HepG2 (cell line): ENCODE results near the gene NUDT22. TPM values are rescaled to one million over a fixed set of nuclear protein-coding genes. Genes with fewer than 3 reads are reported as not detected.

ENCODE experiments used
- ARNT2 ChIP-seq: sonication (generic); formaldehyde crosslinking; IDR thresholded peaks from 2 replicates; pipeline ENCODE4 v1.8.0; 2022; ENCODE audit warnings: mild to moderate bottlenecking, low read depth, missing genetic modification reagents, moderate library complexity
- IKZF1 ChIP-seq: fragments of 450-650 bp; IDR thresholded peaks from 2 replicates; pipeline ENCODE4 v1.7.1; 2016
- MAFF ChIP-seq: IDR thresholded peaks from 2 replicates; pipeline ENCODE4 v1.6.1; 2011; ENCODE audit warnings: low read depth, low read length, improper control_type of control experiment
- MBD4 ChIP-seq: IDR thresholded peaks from 2 replicates; pipeline ENCODE4 v1.6.1; 2012; ENCODE audit warnings: low read length, inconsistent platforms, borderline replicate concordance
- NCOA1 ChIP-seq: sonication (generic); formaldehyde crosslinking; IDR thresholded peaks from 2 replicates; pipeline ENCODE4 v1.9.0; 2021; ENCODE audit warnings: missing genetic modification reagents
- PRPF4 ChIP-seq: fragments of 200-400 bp; formaldehyde crosslinking; IDR thresholded peaks from 2 replicates; pipeline ENCODE4 v1.6.1; 2016; ENCODE audit warnings: low read length, low read depth; ENCODE audit not compliant: poor library complexity, severe bottlenecking
- ZBTB21 ChIP-seq: sonication (generic); formaldehyde crosslinking; IDR thresholded peaks from 2 replicates; pipeline ENCODE4 v1.4.0; 2020; ENCODE audit warnings: missing genetic modification reagents
- ZMYM3 ChIP-seq: sonication (generic); formaldehyde crosslinking; IDR thresholded peaks from 2 replicates; pipeline ENCODE4 v1.5.1; 2020; ENCODE audit warnings: mild to moderate bottlenecking, missing genetic modification reagents
- ZNF225 ChIP-seq: sonication (generic); formaldehyde crosslinking; IDR thresholded peaks from 2 replicates; pipeline ENCODE4 v1.4.0; 2020; ENCODE audit warnings: mild to moderate bottlenecking, missing genetic modification reagents
- ZNF589 ChIP-seq: sonication (generic); formaldehyde crosslinking; conservative IDR thresholded peaks from 2 replicates; pipeline ENCODE4 v1.8.0; 2022; ENCODE audit warnings: mild to moderate bottlenecking, moderate library complexity, missing genetic modification reagents
- ZNF780A ChIP-seq: sonication (generic); formaldehyde crosslinking; IDR thresholded peaks from 2 replicates; pipeline ENCODE4 v1.8.0; 2022; ENCODE audit warnings: mild to moderate bottlenecking, missing genetic modification reagents, moderate library complexity
- polyA plus RNA-seq, 8 experiments: library from polyadenylated mRNA; depleted of rRNA in 3 of 8; stranded (reverse) in 7 of 8; unstranded in 1 of 8; fragments of >200 nt; fragmentation: Illumina TruSeq in 4 of 8; extraction: Trizol in 4 of 8; gene quantifications; 2 replicates each; pipeline versions ENCODE4 v1.2.1 to v1.2.3, GENCODE V29; 2011 to 2016; ENCODE audit warnings: low read depth in 4 of 8, missing spikeins in 1 of 8, mixed read lengths in 1 of 8; ENCODE audit not compliant: insufficient read depth in 1 of 8
- total RNA-seq, 5 experiments: library from RNA; depleted of rRNA; stranded (reverse); fragments of >200 nt; fragmentation: Illumina TruSeq; extraction: Trizol; gene quantifications; 2 replicates each; pipeline ENCODE4 v1.2.3, GENCODE V29; 2016; ENCODE audit warnings: low read depth in 1 of 5
- TF ChIP-seq, protein P1 (sequence below): sonication (generic); formaldehyde crosslinking; IDR thresholded peaks from 2 replicates; pipeline ENCODE4 v1.4.0; 2020; ENCODE audit warnings: mild to moderate bottlenecking, missing genetic modification reagents
- TF ChIP-seq, protein P2 (sequence below): sonication (generic); formaldehyde crosslinking; IDR thresholded peaks from 2 replicates; pipeline ENCODE4 v1.5.0; 2020; ENCODE audit warnings: missing genetic modification reagents
- TF ChIP-seq, protein P3 (sequence below): sonication (generic); formaldehyde crosslinking; IDR thresholded peaks from 2 replicates; pipeline ENCODE4 v1.4.0; 2020; ENCODE audit warnings: mild to moderate bottlenecking, missing genetic modification reagents
- TF ChIP-seq, protein P4 (sequence below): sonication (generic); formaldehyde crosslinking; IDR thresholded peaks from 2 replicates; pipeline ENCODE4 v1.8.0; 2022; ENCODE audit warnings: missing genetic modification reagents, low read depth, mild to moderate bottlenecking, borderline replicate concordance
- TF ChIP-seq, protein P5 (sequence below): sonication (generic); formaldehyde crosslinking; IDR thresholded peaks from 2 replicates; pipeline ENCODE4 v1.4.0; 2020; ENCODE audit warnings: missing genetic modification reagents
- TF ChIP-seq, protein P6 (sequence below): sonication (generic); formaldehyde crosslinking; IDR thresholded peaks from 2 replicates; pipeline ENCODE4 v1.4.0; 2020; ENCODE audit warnings: mild to moderate bottlenecking, missing genetic modification reagents

Gene NUDT22
- total and polyA plus RNA-seq, 2 of the 13 experiments (the other 11 are each of a cell fraction or from before 2014, with no cell fraction given) = 33.5 to 39.8 TPM

DNA sequence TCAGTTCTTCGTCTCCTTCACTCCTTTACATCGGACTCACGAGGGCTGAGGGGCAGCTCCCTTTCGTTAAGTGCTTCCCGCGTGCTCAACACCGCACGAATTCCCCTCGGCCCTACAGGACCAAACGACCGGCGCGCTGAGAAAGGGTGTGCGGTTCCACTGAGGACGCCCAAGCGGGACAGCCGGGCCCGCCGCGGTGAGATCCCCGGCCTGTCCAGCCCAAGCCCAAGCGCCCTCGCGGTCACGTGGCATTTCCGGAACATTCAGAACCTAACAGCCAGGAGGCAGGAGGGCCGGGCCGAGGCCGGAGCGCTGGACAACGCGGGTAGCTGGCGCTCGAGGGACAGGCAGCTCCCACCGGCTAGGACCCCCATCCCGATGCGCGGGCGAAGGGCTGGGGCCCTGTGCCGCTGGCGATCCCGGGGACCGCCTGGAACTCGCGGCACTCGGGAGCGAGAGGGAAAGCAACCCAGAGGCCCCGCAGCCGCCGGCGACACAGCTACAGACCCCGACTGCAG lies 40.8 kb upstream of the NUDT22 start (continued):
- TF ChIP-seq NCOA1 (CRISPR knock-in tag) = no peak
- TF ChIP-seq, protein P1, sequence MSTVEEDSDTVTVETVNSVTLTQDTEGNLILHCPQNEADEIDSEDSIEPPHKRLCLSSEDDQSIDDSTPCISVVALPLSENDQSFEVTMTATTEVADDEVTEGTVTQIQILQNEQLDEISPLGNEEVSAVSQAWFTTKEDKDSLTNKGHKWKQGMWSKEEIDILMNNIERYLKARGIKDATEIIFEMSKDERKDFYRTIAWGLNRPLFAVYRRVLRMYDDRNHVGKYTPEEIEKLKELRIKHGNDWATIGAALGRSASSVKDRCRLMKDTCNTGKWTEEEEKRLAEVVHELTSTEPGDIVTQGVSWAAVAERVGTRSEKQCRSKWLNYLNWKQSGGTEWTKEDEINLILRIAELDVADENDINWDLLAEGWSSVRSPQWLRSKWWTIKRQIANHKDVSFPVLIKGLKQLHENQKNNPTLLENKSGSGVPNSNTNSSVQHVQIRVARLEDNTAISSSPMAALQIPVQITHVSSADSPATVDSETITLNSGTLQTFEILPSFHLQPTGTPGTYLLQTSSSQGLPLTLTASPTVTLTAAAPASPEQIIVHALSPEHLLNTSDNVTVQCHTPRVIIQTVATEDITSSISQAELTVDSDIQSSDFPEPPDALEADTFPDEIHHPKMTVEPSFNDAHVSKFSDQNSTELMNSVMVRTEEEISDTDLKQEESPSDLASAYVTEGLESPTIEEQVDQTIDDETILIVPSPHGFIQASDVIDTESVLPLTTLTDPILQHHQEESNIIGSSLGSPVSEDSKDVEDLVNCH (CRISPR knock-in tag) = 0 out of 2 replicates have a peak, but pooled peaks have one; percentile 57
- TF ChIP-seq, protein P2, sequence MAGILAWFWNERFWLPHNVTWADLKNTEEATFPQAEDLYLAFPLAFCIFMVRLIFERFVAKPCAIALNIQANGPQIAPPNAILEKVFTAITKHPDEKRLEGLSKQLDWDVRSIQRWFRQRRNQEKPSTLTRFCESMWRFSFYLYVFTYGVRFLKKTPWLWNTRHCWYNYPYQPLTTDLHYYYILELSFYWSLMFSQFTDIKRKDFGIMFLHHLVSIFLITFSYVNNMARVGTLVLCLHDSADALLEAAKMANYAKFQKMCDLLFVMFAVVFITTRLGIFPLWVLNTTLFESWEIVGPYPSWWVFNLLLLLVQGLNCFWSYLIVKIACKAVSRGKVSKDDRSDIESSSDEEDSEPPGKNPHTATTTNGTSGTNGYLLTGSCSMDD (CRISPR knock-in tag) = no peak
- peak; percentile 33; the same call in 1 of the 2 replicates for TF ChIP-seq ZMYM3 (CRISPR knock-in tag)
- peak; percentile 89; the same call in 1 of the 2 replicates for TF ChIP-seq ZNF780A (CRISPR knock-in tag)
- TF ChIP-seq, protein P3, sequence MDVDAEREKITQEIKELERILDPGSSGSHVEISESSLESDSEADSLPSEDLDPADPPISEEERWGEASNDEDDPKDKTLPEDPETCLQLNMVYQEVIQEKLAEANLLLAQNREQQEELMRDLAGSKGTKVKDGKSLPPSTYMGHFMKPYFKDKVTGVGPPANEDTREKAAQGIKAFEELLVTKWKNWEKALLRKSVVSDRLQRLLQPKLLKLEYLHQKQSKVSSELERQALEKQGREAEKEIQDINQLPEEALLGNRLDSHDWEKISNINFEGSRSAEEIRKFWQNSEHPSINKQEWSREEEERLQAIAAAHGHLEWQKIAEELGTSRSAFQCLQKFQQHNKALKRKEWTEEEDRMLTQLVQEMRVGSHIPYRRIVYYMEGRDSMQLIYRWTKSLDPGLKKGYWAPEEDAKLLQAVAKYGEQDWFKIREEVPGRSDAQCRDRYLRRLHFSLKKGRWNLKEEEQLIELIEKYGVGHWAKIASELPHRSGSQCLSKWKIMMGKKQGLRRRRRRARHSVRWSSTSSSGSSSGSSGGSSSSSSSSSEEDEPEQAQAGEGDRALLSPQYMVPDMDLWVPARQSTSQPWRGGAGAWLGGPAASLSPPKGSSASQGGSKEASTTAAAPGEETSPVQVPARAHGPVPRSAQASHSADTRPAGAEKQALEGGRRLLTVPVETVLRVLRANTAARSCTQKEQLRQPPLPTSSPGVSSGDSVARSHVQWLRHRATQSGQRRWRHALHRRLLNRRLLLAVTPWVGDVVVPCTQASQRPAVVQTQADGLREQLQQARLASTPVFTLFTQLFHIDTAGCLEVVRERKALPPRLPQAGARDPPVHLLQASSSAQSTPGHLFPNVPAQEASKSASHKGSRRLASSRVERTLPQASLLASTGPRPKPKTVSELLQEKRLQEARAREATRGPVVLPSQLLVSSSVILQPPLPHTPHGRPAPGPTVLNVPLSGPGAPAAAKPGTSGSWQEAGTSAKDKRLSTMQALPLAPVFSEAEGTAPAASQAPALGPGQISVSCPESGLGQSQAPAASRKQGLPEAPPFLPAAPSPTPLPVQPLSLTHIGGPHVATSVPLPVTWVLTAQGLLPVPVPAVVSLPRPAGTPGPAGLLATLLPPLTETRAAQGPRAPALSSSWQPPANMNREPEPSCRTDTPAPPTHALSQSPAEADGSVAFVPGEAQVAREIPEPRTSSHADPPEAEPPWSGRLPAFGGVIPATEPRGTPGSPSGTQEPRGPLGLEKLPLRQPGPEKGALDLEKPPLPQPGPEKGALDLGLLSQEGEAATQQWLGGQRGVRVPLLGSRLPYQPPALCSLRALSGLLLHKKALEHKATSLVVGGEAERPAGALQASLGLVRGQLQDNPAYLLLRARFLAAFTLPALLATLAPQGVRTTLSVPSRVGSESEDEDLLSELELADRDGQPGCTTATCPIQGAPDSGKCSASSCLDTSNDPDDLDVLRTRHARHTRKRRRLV (CRISPR knock-in tag) = peak; percentile 89
- TF ChIP-seq IKZF1 = no peak
- TF ChIP-seq ZNF225 (CRISPR knock-in tag) = peak; percentile 97
- TF ChIP-seq, protein P4, sequence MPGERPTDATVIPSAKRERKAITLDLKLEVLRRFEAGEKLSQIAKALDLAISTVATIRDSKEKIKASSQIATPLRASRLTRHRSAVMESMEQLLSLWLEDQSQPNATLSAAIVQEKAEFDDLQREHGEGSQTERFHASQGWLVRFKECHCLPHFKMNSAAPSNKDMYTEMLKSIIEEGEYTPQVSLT = no peak; the same call in 1 of the 2 replicates
- peak; percentile 93 for TF ChIP-seq ARNT2 (CRISPR knock-in tag)
- TF ChIP-seq, protein P5, sequence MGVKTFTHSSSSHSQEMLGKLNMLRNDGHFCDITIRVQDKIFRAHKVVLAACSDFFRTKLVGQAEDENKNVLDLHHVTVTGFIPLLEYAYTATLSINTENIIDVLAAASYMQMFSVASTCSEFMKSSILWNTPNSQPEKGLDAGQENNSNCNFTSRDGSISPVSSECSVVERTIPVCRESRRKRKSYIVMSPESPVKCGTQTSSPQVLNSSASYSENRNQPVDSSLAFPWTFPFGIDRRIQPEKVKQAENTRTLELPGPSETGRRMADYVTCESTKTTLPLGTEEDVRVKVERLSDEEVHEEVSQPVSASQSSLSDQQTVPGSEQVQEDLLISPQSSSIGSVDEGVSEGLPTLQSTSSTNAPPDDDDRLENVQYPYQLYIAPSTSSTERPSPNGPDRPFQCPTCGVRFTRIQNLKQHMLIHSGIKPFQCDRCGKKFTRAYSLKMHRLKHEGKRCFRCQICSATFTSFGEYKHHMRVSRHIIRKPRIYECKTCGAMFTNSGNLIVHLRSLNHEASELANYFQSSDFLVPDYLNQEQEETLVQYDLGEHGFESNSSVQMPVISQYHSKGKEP (CRISPR knock-in tag) = 0 out of 2 replicates have a peak, but pooled peaks have one; percentile 47
- TF ChIP-seq MBD4 = no peak
- TF ChIP-seq ZBTB21 (CRISPR knock-in tag) = no peak; the same call in 1 of the 2 replicates
- no peak for TF ChIP-seq PRPF4
- no peak for TF ChIP-seq MAFF
- TF ChIP-seq ZNF589 (CRISPR knock-in tag) = peak; percentile 85; the same call in 1 of the 2 replicates
- TF ChIP-seq, protein P6, sequence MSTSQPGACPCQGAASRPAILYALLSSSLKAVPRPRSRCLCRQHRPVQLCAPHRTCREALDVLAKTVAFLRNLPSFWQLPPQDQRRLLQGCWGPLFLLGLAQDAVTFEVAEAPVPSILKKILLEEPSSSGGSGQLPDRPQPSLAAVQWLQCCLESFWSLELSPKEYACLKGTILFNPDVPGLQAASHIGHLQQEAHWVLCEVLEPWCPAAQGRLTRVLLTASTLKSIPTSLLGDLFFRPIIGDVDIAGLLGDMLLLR (CRISPR knock-in tag) = peak; percentile 98
